ENCODE measurements around the gene CBLB.

DNA sequence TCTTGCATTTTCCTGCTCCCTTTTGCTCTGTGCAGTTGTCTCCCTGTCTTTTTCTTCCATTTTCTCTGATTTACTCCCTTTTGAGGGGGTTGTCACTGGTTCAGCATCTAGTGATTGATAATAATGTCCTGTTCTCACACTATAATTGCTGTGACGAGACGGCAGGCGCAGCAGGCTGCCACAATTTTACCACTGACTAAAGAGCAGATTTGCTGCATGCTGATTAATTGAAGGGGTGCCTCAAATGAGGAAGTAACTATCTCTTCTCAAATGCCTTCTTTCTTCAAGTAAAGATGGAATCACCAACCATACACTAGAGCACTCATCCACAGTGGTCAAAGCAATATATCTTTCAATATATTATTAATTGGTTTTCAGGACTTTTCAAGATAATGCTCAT lies 219.3 kb downstream of the CBLB start:
- no peak for TF ChIP-seq EZH2 (IDR thresholded peaks at IDR 0.05)
- no peak for TF ChIP-seq POLR2AphosphoS5 (IDR thresholded peaks at IDR 0.05; ENCODE audit: borderline replicate concordance, low read depth, low read length)
